Body of pancreas (tissue), 4 donors: ENCODE data around the gene TMEM52.

Experiments
- CTCF ChIP-seq, 7 experiments: fragments of 450-650 bp in 4 of 7; fragments of 200-600 bp in 3 of 7; sonication (generic) in 3 of 7; IDR thresholded peaks; one replicate each; pipeline ENCODE4 v1.5.1; 2016 to 2019; ENCODE audit warnings: antibody characterized with exemption in 7 of 7
- POLR2A ChIP-seq, 3 donors: fragments of 450-650 bp; IDR thresholded peaks; one replicate each; pipeline ENCODE4 v1.6.1; 2016; ENCODE audit warnings: antibody characterized with exemption in 3 of 3, mild to moderate bottlenecking in 2 of 3

GRCh38 chr1:1907098-1907736 lies 11.9 kb downstream of the TMEM52 start:
- TF ChIP-seq CTCF (IDR thresholded peaks at IDR 0.05): no peak
- TF ChIP-seq POLR2A (IDR thresholded peaks at IDR 0.05): no peak
